ENCODE results near the gene ENTHD1.

GRCh38 chr22:39937906-39938305 is 44.3 kb upstream of the ENTHD1 start:
- TF ChIP-seq, protein P1, sequence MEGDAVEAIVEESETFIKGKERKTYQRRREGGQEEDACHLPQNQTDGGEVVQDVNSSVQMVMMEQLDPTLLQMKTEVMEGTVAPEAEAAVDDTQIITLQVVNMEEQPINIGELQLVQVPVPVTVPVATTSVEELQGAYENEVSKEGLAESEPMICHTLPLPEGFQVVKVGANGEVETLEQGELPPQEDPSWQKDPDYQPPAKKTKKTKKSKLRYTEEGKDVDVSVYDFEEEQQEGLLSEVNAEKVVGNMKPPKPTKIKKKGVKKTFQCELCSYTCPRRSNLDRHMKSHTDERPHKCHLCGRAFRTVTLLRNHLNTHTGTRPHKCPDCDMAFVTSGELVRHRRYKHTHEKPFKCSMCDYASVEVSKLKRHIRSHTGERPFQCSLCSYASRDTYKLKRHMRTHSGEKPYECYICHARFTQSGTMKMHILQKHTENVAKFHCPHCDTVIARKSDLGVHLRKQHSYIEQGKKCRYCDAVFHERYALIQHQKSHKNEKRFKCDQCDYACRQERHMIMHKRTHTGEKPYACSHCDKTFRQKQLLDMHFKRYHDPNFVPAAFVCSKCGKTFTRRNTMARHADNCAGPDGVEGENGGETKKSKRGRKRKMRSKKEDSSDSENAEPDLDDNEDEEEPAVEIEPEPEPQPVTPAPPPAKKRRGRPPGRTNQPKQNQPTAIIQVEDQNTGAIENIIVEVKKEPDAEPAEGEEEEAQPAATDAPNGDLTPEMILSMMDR (IDR thresholded peaks at IDR 0.05), result no peak
- no peak for TF ChIP-seq POLR2A (IDR thresholded peaks at IDR 0.05)

Measured in Peyer's patch (tissue), 4 donors.